Testis (tissue), 2 donors: ENCODE measurements around the gene MNT.

Source experiments
- POLR2A ChIP-seq: fragments of 450-650 bp; IDR thresholded peaks from one replicate; pipeline ENCODE4 v1.6.1; 2017; ENCODE audit warnings: antibody characterized with exemption, mild to moderate bottlenecking, moderate library complexity
- TF ChIP-seq, protein P1 (sequence below), 3 experiments: fragments of 450-650 bp in 2 of 3; fragments of 200-600 bp in 1 of 3; sonication (generic) in 1 of 3; IDR thresholded peaks; one replicate each; pipeline ENCODE4 v1.5.1; 2016 to 2019; ENCODE audit warnings: antibody characterized with exemption in 3 of 3, mild to moderate bottlenecking in 2 of 3, moderate library complexity in 1 of 3

- TF ChIP-seq, protein P1, sequence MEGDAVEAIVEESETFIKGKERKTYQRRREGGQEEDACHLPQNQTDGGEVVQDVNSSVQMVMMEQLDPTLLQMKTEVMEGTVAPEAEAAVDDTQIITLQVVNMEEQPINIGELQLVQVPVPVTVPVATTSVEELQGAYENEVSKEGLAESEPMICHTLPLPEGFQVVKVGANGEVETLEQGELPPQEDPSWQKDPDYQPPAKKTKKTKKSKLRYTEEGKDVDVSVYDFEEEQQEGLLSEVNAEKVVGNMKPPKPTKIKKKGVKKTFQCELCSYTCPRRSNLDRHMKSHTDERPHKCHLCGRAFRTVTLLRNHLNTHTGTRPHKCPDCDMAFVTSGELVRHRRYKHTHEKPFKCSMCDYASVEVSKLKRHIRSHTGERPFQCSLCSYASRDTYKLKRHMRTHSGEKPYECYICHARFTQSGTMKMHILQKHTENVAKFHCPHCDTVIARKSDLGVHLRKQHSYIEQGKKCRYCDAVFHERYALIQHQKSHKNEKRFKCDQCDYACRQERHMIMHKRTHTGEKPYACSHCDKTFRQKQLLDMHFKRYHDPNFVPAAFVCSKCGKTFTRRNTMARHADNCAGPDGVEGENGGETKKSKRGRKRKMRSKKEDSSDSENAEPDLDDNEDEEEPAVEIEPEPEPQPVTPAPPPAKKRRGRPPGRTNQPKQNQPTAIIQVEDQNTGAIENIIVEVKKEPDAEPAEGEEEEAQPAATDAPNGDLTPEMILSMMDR (IDR thresholded peaks at IDR 0.05), result no peak
- no peak for TF ChIP-seq POLR2A
Observed at GRCh38 chr17:2335726-2336214, 65.1 kb downstream of the MNT start.
